GM12878 (cell line): ENCODE measurements around the gene PARVA. TPM values are rescaled to one million over a fixed set of nuclear protein-coding genes. Genes with fewer than 3 reads are reported as not detected.

Source experiments
- ATAC-seq: fragments of 200-7000 bp; cut with Tn5 transposase; 3 replicates; pipeline ENCODE4 v1.9.1; 2020; ENCODE audit warnings: mild to moderate bottlenecking, moderate library complexity
- BruUV-seq: library from RNA; stranded (reverse); fragments of 400-500 nt; replicated peaks from 2 replicates; lab custom pipeline; 2021; lab: Mats Ljungman, UMichigan
- CTCF ChIA-PET: fragments of 300-600 bp; sonication (Branson Sonifier 250); formaldehyde crosslinking; extraction: SDS; loops from one replicate; lab custom pipeline; 2021; ENCODE audit warnings: inconsistent platforms; lab: Yijun Ruan, JAX
- POLR2A ChIA-PET: fragments of 350-600 bp; formaldehyde crosslinking; extraction: SDS; loops from one replicate; lab custom pipeline; 2021; ENCODE audit warnings: inconsistent platforms; lab: Charles Lee
- RAD21 ChIA-PET: fragments of 300-600 bp; sonication (Branson Sonifier 250); formaldehyde crosslinking; loops from one replicate; lab custom pipeline; 2023; ENCODE audit warnings: antibody characterized with exemption; ENCODE audit not compliant: unreplicated experiment; lab: Charles Lee
- SMC1A ChIA-PET: fragments of 300-600 bp; sonication (Branson Sonifier 250); formaldehyde crosslinking; loops from one replicate; lab custom pipeline; 2023; ENCODE audit not compliant: unreplicated experiment, uncharacterized antibody; lab: Charles Lee
- DNase-seq: peaks from one replicate; pipeline ENCODE4 v3.0.0-alpha.2; 2011; ENCODE audit warnings: low read depth, low spot score
- FAIRE-seq: peaks from 3 replicates; lab custom pipeline; 2011; peaks lifted over from hg19 to GRCh38; lab: Jason Lieb, UNC
- H2AFZ ChIP-seq: 2 replicates; pipeline ENCODE4 v1.6.0; 2011; ENCODE audit warnings: low read depth, low read length, control low read depth; ENCODE audit not compliant: control insufficient read depth
- H3K27ac ChIP-seq: 2 replicates; pipeline ENCODE4 v1.5.1; 2011; ENCODE audit warnings: control low read depth; ENCODE audit not compliant: control insufficient read depth, insufficient read depth
- H3K27me3 ChIP-seq, 2 experiments: replicated peaks in 1 of 2; 2 replicates each; pipeline versions ENCODE4 v1.6.0 to v1.6.1; 2011; ENCODE audit warnings: low read length in 1 of 2; ENCODE audit not compliant: control insufficient read depth in 2 of 2, insufficient read depth in 2 of 2
- H3K36me3 ChIP-seq, 2 experiments: 2 replicates each; pipeline ENCODE4 v1.5.1; 2011; ENCODE audit warnings: low read length in 1 of 2; ENCODE audit not compliant: control insufficient read depth in 2 of 2, insufficient read depth in 2 of 2
- H3K4me1 ChIP-seq: 2 replicates; pipeline ENCODE4 v1.6.1; 2011; ENCODE audit warnings: mild to moderate bottlenecking, low read length, moderate library complexity, mixed read lengths; ENCODE audit not compliant: control insufficient read depth, insufficient read depth
- H3K4me2 ChIP-seq: 2 replicates; pipeline ENCODE4 v1.6.0; 2011; ENCODE audit warnings: control low read depth; ENCODE audit not compliant: control insufficient read depth, insufficient read depth
- H3K4me3 ChIP-seq: fragments of 200-600 bp; sonication (generic); 2 replicates; pipeline ENCODE4 v1.5.1; 2016
- H3K79me2 ChIP-seq: 2 replicates; pipeline ENCODE4 v1.6.0; 2011; ENCODE audit warnings: low read length; ENCODE audit not compliant: control insufficient read depth, insufficient read depth
- H3K9ac ChIP-seq: 2 replicates; pipeline ENCODE4 v1.8.0; 2011; ENCODE audit warnings: low read length, control low read depth, mixed read lengths; ENCODE audit not compliant: control insufficient read depth, insufficient read depth
- H3K9me3 ChIP-seq: replicated peaks from 3 replicates; pipeline ENCODE4 v1.5.1; 2011; ENCODE audit warnings: mild to moderate bottlenecking, low read length; ENCODE audit not compliant: control insufficient read depth, insufficient read depth
- H4K20me1 ChIP-seq: 2 replicates; pipeline ENCODE4 v1.6.0; 2011; ENCODE audit not compliant: control insufficient read depth, insufficient read depth
- CBFB ChIP-seq: IDR thresholded peaks from 2 replicates; pipeline ENCODE4 v1.6.1; 2016; ENCODE audit warnings: antibody characterized with exemption, low read depth
- CBX3 ChIP-seq: fragments of 200-600 bp; sonication (generic); IDR thresholded peaks from 2 replicates; pipeline ENCODE4 v1.6.1; 2016; ENCODE audit warnings: low read depth, borderline replicate concordance
- ETV6 ChIP-seq, 2 experiments: fragments of 450-650 bp in 1 of 2; IDR thresholded peaks in 1 of 2; conservative IDR thresholded peaks in 1 of 2; 2 replicates each; pipeline ENCODE4 v1.6.1; 2014; ENCODE audit warnings: antibody characterized with exemption in 1 of 2, borderline replicate concordance in 1 of 2, low read depth in 1 of 2, mild to moderate bottlenecking in 1 of 2, moderate library complexity in 1 of 2
- FOXK2 ChIP-seq: fragments of 450-650 bp; IDR thresholded peaks from 2 replicates; pipeline ENCODE4 v1.6.1; 2017; ENCODE audit warnings: mild to moderate bottlenecking, moderate library complexity
- IRF4 ChIP-seq: IDR thresholded peaks from 2 replicates; pipeline ENCODE4 v1.6.1; 2011; ENCODE audit warnings: low read depth, low read length
- KDM1A ChIP-seq: fragments of 200-600 bp; sonication (generic); IDR thresholded peaks from 2 replicates; pipeline ENCODE4 v1.6.1; 2016; ENCODE audit warnings: borderline replicate concordance
- KLF5 ChIP-seq: fragments of 450-650 bp; IDR thresholded peaks from 2 replicates; pipeline ENCODE4 v1.6.1; 2014; ENCODE audit warnings: mild to moderate bottlenecking; ENCODE audit not compliant: partially characterized antibody
- MTA2 ChIP-seq: fragments of 450-650 bp; IDR thresholded peaks from 2 replicates; pipeline ENCODE4 v1.6.1; 2016; ENCODE audit warnings: low read depth, mild to moderate bottlenecking, moderate library complexity
- NFIC ChIP-seq: IDR thresholded peaks from 2 replicates; pipeline ENCODE4 v1.6.1; 2012; ENCODE audit warnings: low read depth, mild to moderate bottlenecking, inconsistent platforms, low read length, moderate library complexity
- NR2C1 ChIP-seq: fragments of 450-650 bp; IDR thresholded peaks from 2 replicates; pipeline ENCODE4 v1.6.1; 2017; ENCODE audit warnings: antibody characterized with exemption, mild to moderate bottlenecking, moderate library complexity
- NR2C2 ChIP-seq: IDR thresholded peaks from 2 replicates; pipeline ENCODE4 v1.6.1; 2011; ENCODE audit warnings: borderline replicate concordance, low read depth; ENCODE audit not compliant: control insufficient read depth, insufficient read length
- SREBF2 ChIP-seq: IDR thresholded peaks from 2 replicates; pipeline ENCODE4 v1.6.1; 2012; ENCODE audit warnings: mild to moderate bottlenecking, low read length
- TBL1XR1 ChIP-seq: IDR thresholded peaks from 2 replicates; pipeline ENCODE4 v1.6.1; 2012; ENCODE audit warnings: low read depth, low read length, improper control_type of control experiment
- ZNF687 ChIP-seq: fragments of 450-650 bp; IDR thresholded peaks from 2 replicates; pipeline ENCODE4 v1.6.1; 2017; ENCODE audit warnings: mild to moderate bottlenecking, moderate library complexity
- WGBS: methylation state at CpG from one replicate; pipeline ENCODE4 v1.1.6; 2016; ENCODE audit warnings: low lambda C conversion rate; ENCODE audit not compliant: insufficient replicate concordance, insufficient coverage; ENCODE audit errors: missing lambda C conversion rate; 5-methylcytosine and 5-hydroxymethylcytosine counted together
- in situ Hi-C: fragments of 300-500 bp; cut with MboI; formaldehyde crosslinking; loops from 9 replicates; pipeline ENCODE4 v1.14.3; 2018; ENCODE audit warnings: mixed read lengths
- intact Hi-C: fragments of 100-400 bp; cut with micrococcal nuclease; formaldehyde crosslinking; loops from one replicate; pipeline ENCODE4 v1.14.2; 2022; ENCODE audit not compliant: unreplicated experiment
- polyA plus RNA-seq, 11 experiments: library from polyadenylated mRNA; depleted of rRNA in 4 of 11; unstranded in 6 of 11; stranded (reverse) in 5 of 11; fragments of >200 nt; fragmentation: Nextera tagmentation in 4 of 11; fragmentation: Illumina TruSeq in 1 of 11; extraction: Ambion mirVana in 4 of 11; extraction: Trizol in 1 of 11; gene quantifications; 1 replicate in 1 of 11; 2 replicates in 10 of 11; pipeline versions ENCODE4 v1.2.1 to v1.2.3, GENCODE V29; 2011 to 2016; ENCODE audit warnings: inconsistent platforms in 2 of 11, missing spikeins in 2 of 11, low read depth in 1 of 11
- total RNA-seq, 4 experiments: library from RNA; depleted of rRNA in 3 of 4; stranded (reverse); fragments of >200 nt in 3 of 4; fragmentation: Illumina TruSeq in 1 of 4; extraction: Trizol in 1 of 4; gene quantifications; 2 replicates each; pipeline versions ENCODE4 v1.2.1 to v1.2.3, GENCODE V29; 2013 to 2021
- TF ChIP-seq, protein P1 (sequence below): fragments of 450-650 bp; IDR thresholded peaks from 2 replicates; pipeline ENCODE4 v1.6.1; 2017; ENCODE audit warnings: low read depth, mild to moderate bottlenecking, moderate library complexity

The PARVA gene
- total and polyA plus RNA-seq, 10 of the 15 experiments (the other 5 are each of a cell fraction or from before 2014, with no cell fraction given): 0.01 to 0.44 (median 0.03) TPM; not detected in 7

DNA sequence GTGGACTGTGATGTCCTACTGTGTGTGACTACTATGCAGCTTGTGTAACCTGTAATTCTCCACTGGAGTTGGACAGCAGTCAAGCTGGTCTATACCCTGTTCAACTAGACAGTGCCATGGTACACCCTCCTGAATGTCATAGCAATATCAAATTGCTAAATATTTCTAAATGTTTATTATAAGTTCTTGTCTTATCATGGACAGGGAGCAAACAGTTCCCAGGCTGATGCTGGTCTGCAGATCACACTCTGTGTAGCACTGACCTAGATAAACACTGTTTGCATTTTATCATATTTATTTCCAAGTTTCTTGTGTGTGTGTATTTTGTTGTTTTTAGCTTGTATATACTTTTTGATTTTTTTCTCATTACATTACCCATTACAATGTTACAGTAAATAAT is 22.0 kb downstream of the PARVA start (continued):
- TF ChIP-seq ETV6 (conservative IDR thresholded peaks at IDR 0.05 in 1 of 2, IDR thresholded peaks at IDR 0.05 in 1 of 2; ENCODE audit: borderline replicate concordance in 1 of 2, low read depth in 1 of 2) (no peak), KDM1A (no peak), NR2C2 (no peak), KLF5 (no peak)

DNA sequence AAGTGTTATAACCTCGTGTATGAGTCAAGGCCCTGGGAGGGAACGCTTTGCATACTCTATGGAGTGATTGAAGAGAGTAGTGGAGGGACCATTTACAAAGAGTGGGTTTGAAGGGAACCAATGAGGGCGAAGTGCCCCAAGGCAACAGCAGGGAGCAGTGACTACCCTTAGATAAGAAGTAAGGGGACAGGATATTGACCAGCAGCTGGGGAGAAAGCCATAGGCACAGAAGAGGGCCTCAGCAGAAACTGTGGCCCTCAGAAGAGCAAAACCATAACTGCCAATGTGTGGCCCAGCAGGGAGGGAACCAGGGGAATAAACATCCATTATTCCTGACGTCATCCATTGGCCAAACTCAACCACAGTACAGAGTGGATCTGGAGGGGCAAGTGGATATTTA is 24.7 kb downstream of the PARVA start:
- ChIA-PET POLR2A (no interaction called here), SMC1A (no interaction called here), CTCF (interaction anchor here (1.3 kb wide), 1 partner anchor 71 kb away, joined by 3 read pairs; no protein-coding TSS in a partner anchor), RAD21 (no interaction called here)
- in situ Hi-C loops (no loop called here), intact Hi-C loops (no loop called here)
- Histone ChIP-seq H3K79me2 (no peaks in the 10 kb centered on the region), H3K27me3 (no peaks in the 10 kb centered on the region), H3K4me2 (no peak overlapping the region), H3K4me3 (no peak overlapping the region), H4K20me1 (no peaks in the 10 kb centered on the region), H3K4me1 (no peaks in the 10 kb centered on the region), H2AFZ (no peak overlapping the region), H3K36me3 (no peaks in the 10 kb centered on the region), H3K9me3 (no peaks in the 10 kb centered on the region), H3K27ac (no peak overlapping the region), H3K9ac (no peak overlapping the region)
- no peak for FAIRE-seq
- 0% methylated on average over 4 of the region's 4 CpGs for WGBS
- ATAC-seq: no peak
- BruUV-seq: no TSS peak
- DNase-seq: no peak
- TF ChIP-seq CBFB: no peak
- TF ChIP-seq IRF4: no peak
- TF ChIP-seq TBL1XR1: no peak
- no peak for TF ChIP-seq CBX3
- no peak for TF ChIP-seq SREBF2
- TF ChIP-seq FOXK2: no peak
- TF ChIP-seq, protein P1, sequence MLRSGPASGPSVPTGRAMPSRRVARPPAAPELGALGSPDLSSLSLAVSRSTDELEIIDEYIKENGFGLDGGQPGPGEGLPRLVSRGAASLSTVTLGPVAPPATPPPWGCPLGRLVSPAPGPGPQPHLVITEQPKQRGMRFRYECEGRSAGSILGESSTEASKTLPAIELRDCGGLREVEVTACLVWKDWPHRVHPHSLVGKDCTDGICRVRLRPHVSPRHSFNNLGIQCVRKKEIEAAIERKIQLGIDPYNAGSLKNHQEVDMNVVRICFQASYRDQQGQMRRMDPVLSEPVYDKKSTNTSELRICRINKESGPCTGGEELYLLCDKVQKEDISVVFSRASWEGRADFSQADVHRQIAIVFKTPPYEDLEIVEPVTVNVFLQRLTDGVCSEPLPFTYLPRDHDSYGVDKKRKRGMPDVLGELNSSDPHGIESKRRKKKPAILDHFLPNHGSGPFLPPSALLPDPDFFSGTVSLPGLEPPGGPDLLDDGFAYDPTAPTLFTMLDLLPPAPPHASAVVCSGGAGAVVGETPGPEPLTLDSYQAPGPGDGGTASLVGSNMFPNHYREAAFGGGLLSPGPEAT: no peak
- TF ChIP-seq ZNF687: no peak
- TF ChIP-seq NFIC: no peak
- TF ChIP-seq MTA2: no peak
- TF ChIP-seq NR2C1: no peak
